GM18502 (cell line): ENCODE measurements around the gene SPINT4.
"Not testable (repeated sequence)": the region's sequence is repeated elsewhere in the genome, so short reads cannot be mapped to it uniquely, and the experiment has no call there.

Experiments
- ATAC-seq: cut with Tn5 transposase; IDR thresholded peaks from one replicate; pipeline ENCODE4 v1.9.1; 2021; ENCODE audit warnings: mild to moderate bottlenecking; ENCODE audit not compliant: unreplicated experiment, poor library complexity

SPINT4 gene

GRCh38 chr20:45764618-45765282 is 42.6 kb downstream of the SPINT4 start:
- not testable (repeated sequence) for ATAC-seq

- no peak for ATAC-seq
Measured at GRCh38 chr20:45765307-45765875, 43.2 kb downstream of the SPINT4 start.

- no peak for ATAC-seq
Measured at GRCh38 chr20:45765980-45766379, 43.8 kb downstream of the SPINT4 start.

- no peak for ATAC-seq
Measured at GRCh38 chr20:45768479-45768878, 46.3 kb downstream of the SPINT4 start.

- no peak for ATAC-seq
Measured at GRCh38 chr20:45771182-45771759, 49.1 kb downstream of the SPINT4 start.

- ATAC-seq = no peak
Measured at GRCh38 chr20:45772693-45773092, 50.5 kb downstream of the SPINT4 start.

GRCh38 chr20:45774945-45775344 is 52.8 kb downstream of the SPINT4 start:
- no peak for ATAC-seq

GRCh38 chr20:45775411-45775810 is 53.3 kb downstream of the SPINT4 start:
- ATAC-seq = no peak
